COLO829 (cell line): ENCODE results near the gene ZGLP1.
A peak's percentile ranks its signal among the peaks of the same experiment; 100 is the strongest.
"Not testable (repeated sequence)": the region's sequence is repeated elsewhere in the genome, so short reads cannot be mapped to it uniquely, and the experiment has no call there.

ENCODE experiments used
- DNase-seq: peaks from one replicate; pipeline ENCODE4 v3.0.0; 2012; ENCODE audit warnings: low spot score

ZGLP1 gene

DNA sequence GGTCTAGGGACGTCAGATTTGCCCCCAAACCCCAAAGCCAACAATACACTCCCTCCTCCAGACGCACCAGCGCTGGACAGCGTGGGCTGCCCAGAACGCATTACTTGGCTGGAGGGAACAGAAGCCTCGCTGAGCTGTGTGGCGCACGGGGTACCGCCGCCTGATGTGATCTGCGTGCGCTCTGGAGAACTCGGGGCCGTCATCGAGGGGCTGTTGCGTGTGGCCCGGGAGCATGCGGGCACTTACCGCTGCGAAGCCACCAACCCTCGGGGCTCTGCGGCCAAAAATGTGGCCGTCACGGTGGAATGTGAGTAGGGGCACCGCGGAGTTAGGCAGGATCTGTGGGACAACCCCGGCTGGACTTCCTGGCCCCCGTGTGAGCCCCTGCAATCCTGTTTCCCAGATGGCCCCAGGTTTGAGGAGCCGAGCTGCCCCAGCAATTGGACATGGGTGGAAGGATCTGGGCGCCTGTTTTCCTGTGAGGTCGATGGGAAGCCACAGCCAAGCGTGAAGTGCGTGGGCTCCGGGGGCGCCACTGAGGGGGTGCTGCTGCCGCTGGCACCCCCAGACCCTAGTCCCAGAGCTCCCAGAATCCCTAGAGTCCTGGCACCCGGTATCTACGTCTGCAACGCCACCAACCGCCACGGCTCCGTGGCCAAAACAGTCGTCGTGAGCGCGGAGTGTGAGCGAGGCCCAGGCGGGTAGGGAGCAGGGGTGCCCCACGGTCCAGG lies 15.8 kb downstream of the ZGLP1 start:
- no peak for DNase-seq

DNA sequence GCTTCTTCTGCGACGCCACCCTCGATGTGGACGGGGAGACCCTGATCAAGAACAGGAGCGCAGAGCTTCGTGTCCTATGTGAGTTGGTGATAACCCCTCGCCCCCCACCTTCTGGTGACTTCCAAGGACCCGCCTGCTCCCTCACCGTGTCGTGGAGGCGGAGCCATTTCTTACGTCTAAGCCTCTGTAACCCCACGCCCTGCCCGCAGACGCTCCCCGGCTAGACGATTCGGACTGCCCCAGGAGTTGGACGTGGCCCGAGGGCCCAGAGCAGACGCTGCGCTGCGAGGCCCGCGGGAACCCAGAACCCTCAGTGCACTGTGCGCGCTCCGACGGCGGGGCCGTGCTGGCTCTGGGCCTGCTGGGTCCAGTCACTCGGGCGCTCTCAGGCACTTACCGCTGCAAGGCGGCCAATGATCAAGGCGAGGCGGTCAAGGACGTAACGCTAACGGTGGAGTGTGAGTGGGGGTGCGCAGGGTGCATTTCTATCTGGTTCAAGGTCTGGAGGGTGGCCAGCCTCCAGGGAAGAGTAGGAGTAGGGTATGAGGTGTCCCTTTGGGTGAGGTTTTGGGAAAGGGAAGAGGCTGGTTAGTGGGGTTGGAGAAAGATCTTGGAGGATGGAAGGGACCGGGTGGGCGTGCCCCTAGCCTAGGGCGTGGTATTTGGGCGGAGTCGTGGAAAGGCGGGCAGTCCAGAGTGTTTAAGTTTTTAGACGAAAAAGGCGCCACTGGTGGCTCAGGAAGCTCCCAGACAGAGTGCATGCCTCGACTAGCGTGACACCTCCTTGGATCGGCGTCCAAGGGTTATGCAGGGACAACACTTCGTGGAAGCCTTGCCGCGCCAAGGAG lies 16.6 kb downstream of the ZGLP1 start:
- DNase-seq, result no peak

DNA sequence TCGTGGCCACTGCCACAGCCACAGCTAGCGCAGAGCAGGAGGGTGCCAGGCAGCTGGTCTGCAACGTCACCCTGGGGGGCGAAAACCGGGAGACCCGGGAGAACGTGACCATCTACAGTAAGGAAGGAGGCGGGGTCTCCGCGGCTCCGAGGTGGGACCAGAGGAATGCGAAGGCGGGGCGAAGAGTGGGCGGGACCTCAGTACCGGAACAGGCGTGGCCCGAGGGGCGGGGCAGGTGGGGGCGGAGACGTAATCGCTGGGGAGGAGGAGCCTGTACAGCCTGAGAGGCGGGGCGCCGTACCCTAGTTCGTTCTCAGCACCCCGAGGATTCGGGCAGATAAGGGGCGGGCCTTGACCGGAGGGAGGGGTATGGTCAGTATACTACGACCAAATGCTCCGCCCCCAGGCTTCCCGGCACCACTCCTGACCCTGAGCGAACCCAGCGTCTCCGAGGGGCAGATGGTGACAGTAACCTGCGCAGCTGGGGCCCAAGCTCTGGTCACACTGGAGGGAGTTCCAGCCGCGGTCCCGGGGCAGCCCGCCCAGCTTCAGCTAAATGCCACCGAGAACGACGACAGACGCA lies 17.3 kb downstream of the ZGLP1 start:
- peak; percentile 84 for DNase-seq

DNA sequence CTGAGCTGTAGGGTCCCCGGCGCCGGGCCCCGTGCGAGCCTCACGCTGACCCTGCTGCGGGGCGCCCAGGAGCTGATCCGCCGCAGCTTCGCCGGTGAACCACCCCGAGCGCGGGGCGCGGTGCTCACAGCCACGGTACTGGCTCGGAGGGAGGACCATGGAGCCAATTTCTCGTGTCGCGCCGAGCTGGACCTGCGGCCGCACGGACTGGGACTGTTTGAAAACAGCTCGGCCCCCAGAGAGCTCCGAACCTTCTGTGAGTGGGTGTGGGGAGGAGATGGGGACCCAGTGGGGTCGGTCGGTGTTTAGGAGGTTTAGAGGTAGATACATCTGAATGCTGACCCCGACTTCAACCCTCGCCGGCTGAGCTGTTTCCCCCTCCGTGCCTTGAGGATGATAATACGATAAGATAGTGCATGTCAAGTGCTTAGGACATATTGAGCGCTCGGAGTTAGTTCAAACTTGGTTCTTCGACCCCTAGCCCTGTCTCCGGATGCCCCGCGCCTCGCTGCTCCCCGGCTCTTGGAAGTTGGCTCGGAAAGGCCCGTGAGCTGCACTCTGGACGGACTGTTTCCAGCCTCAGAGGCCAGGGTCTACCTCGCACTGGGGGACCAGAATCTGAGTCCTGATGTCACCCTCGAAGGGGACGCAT lies 17.9 kb downstream of the ZGLP1 start:
- DNase-seq, result no peak

DNA sequence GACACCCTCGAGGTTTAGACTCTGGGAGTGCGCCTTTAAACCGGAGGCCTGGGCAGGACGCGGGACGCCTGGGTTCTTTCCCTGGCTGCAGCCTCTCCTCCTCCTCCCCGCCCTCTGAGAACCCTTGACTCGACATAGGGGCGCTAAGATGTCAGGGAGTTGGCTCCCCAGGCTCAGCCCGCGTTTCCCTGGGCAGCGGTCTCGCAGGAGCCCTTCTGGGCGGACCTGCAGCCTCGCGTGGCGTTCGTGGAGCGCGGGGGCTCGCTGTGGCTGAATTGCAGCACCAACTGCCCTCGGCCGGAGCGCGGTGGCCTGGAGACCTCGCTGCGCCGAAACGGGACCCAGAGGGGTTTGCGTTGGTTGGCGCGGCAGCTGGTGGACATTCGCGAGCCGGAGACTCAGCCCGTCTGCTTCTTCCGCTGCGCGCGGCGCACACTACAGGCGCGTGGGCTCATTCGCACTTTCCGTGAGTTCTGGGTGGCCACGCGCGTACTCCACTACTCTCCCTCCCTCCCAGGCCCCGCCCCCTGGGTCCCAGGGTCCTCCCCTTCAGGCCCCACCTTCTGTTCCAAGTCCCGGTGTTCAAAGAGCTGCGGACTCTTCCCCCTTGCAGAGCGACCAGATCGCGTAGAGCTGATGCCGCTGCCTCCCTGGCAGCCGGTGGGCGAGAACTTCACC lies 18.6 kb downstream of the ZGLP1 start:
- no peak for DNase-seq

DNA sequence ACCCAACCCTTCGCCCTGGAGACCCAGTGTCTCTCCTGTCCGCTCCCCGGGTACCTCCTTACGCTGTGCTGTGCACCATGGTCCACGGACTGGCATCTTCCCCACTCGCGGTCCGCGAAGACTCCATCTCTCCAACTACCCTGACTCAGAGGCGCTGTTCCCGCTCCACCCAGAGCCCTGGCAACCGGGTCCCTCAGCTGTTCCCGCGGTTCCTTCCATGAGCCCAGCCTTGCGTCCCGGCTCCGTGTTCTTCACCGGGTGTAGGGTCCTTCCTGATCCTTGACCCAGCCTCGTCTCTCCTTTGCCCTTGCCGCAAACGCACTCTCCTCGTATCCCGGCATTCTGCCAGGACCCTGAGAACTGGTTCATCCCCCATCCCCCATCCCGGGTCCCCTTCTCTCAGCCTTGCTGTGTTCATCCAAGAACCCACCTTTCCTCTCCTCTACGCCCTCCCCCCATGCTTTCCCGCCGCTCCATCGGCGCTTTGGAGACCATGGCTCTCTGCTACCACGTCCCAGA lies 19.2 kb downstream of the ZGLP1 start:
- no peak for DNase-seq

DNA sequence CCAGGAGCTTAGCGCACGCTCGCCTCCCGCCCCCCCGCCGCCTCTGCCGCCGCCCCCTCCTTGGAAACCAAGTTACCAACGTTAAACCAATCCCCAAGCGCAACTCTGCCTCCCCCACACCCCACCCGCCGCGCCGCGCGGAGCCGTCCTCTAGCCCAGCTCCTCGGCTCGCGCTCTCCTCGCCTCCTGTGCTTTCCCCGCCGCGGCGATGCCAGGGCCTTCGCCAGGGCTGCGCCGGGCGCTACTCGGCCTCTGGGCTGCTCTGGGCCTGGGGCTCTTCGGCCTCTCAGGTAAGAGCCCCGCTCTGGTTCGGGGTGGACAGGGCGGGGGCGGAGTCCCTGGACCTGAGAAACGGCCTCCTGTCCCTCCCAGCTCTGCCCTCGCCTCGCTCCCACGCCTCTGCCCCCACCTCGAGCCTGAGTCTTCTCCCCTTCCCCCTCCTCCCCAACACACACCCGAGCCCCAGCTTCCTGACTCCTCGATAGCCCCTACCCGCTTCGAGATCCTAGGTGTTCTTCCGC lies 19.7 kb downstream of the ZGLP1 start, which contains the start of gene ICAM5:
Gene ICAM5, plus strand, starts transcription at position 117 of the 521 bp plus-strand sequence. Its CDS starts 92 bp downstream, at position 209.
- no peak for DNase-seq

DNA sequence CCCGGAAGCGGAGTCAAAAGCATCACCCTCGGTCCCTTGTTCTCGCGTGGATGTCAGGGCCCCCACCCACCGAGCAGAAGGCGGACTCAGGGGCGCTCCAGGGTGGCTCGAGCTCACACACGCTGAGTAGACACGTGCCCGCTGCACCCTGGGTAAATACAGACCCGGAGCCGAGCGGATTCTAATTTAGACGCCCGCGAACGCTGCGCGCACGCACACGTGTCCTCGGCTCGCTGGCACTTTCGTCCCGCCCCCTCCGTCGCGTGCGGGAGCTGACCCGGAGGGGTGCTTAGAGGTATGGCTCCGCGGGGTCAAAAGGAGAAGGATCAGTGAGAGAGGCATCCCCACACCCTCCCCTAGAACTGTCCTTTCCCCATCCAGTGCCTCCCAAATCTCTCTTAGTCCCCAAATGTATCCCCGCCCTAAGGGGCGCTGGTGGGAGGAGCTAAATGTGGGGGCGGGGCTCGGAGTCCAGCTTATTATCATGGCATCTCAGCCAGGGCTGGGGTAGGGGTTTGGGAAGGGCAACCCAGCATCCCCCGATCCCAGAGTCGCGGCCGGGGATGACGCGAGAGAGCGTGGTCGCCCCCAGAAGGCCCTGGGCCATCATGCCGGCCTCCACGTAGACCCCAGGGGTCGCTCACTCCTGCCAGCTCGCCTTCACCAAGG lies 20.3 kb downstream of the ZGLP1 start:
- DNase-seq, result no peak

DNA sequence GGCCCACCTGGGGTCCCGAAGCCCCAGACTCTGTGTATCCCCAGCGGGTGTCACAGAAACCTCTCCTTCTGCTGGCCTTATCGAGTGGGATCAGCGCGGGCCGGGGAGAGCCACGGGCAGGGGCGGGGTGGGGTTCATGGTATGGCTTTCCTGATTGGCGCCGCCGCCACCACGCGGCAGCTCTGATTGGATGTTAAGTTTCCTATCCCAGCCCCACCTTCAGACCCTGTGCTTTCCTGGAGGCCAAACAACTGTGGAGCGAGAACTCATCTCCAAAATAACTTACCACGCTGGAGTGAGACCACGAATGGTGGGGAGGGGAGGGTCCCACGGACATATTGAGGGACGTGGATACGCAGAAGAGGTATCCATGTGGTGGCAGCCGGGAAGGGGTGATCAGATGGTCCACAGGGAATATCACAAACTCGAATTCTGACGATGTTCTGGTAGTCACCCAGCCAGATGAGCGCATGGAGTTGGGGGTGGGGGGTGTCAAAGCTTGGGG lies 20.9 kb downstream of the ZGLP1 start:
- DNase-seq, result no peak

DNA sequence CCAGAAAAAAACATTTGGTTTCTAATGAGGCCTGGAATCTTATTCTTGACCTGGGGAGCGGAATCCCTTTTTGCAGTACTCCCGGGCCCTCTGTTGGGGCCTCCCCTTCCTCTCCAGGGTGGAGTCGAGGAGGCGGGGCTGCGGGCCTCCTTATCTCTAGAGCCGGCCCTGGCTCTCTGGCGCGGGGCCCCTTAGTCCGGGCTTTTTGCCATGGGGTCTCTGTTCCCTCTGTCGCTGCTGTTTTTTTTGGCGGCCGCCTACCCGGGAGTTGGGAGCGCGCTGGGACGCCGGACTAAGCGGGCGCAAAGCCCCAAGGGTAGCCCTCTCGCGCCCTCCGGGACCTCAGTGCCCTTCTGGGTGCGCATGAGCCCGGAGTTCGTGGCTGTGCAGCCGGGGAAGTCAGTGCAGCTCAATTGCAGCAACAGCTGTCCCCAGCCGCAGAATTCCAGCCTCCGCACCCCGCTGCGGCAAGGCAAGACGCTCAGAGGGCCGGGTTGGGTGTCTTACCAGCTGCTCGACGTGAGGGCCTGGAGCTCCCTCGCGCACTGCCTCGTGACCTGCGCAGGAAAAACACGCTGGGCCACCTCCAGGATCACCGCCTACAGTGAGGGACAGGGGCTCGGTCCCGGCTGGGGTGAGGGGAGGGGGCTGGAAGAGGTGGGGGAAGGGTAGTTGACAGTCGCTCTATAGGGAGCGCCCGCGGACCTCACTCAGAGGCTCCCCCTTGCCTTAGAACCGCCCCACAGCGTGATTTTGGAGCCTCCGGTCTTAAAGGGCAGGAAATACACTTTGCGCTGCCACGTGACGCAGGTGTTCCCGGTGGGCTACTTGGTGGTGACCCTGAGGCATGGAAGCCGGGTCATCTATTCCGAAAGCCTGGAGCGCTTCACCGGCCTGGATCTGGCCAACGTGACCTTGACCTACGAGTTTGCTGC lies 22.5 kb downstream of the ZGLP1 start, which contains the start of gene ICAM4:
Gene ICAM4, plus strand, starts transcription at position 153 of the 935 bp plus-strand sequence. Its CDS starts 58 bp downstream, at position 211.
- DNase-seq, result no peak

DNA sequence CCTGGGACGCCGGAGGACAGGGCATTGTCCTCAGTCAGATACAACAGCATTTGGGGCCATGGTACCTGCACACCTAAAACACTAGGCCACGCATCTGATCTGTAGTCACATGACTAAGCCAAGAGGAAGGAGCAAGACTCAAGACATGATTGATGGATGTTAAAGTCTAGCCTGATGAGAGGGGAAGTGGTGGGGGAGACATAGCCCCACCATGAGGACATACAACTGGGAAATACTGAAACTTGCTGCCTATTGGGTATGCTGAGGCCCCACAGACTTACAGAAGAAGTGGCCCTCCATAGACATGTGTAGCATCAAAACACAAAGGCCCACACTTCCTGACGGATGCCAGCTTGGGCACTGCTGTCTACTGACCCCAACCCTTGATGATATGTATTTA lies 24.2 kb downstream of the ZGLP1 start:
- DNase-seq, result no peak

DNA sequence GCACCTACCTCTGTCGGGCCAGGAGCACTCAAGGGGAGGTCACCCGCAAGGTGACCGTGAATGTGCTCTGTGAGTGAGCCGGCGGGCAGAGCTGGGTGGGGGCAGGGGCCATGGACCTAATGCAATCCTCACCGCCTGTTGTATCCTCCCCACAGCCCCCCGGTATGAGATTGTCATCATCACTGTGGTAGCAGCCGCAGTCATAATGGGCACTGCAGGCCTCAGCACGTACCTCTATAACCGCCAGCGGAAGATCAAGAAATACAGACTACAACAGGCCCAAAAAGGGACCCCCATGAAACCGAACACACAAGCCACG lies 24.7 kb downstream of the ZGLP1 start:
- DNase-seq, result no peak

DNA sequence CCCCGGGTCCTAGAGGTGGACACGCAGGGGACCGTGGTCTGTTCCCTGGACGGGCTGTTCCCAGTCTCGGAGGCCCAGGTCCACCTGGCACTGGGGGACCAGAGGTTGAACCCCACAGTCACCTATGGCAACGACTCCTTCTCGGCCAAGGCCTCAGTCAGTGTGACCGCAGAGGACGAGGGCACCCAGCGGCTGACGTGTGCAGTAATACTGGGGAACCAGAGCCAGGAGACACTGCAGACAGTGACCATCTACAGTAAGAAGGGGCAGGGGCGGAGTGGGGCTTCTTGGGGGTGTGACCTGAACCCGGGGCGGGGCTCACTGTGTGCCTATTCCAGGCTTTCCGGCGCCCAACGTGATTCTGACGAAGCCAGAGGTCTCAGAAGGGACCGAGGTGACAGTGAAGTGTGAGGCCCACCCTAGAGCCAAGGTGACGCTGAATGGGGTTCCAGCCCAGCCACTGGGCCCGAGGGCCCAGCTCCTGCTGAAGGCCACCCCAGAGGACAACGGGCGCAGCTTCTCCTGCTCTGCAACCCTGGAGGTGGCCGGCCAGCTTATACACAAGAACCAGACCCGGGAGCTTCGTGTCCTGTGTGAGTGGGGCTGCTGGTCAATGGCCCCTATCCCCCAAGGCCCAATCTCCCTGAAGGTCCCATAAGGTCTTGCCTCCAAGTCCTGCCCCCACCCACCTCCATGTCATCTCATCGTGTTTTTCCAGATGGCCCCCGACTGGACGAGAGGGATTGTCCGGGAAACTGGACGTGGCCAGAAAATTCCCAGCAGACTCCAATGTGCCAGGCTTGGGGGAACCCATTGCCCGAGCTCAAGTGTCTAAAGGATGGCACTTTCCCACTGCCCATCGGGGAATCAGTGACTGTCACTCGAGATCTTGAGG lies 25.3 kb downstream of the ZGLP1 start:
- no peak for DNase-seq

DNA sequence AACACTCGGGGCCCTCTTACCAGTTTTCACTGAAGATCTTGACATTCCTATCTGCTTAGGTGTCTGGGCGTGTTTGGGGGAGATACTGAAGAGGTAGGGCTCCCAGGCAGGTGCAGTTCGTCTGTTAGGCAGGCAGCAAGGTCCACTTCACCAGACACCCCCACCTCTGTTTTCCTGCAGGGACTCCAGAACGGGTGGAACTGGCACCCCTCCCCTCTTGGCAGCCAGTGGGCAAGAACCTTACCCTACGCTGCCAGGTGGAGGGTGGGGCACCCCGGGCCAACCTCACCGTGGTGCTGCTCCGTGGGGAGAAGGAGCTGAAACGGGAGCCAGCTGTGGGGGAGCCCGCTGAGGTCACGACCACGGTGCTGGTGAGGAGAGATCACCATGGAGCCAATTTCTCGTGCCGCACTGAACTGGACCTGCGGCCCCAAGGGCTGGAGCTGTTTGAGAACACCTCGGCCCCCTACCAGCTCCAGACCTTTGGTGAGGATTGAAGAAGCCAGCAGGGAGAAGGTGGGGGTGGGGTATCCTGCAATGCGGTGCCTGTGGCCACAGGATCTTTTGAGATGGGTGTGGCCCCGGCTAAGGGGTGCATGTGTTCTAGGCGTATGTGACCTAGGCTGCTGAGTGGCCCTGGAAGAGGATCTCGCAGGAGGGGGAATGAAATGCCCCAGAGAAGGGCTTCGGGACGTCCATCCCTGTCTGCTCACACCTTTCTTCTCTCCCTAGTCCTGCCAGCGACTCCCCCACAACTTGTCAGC lies 26.1 kb downstream of the ZGLP1 start:
- no peak for DNase-seq

DNA sequence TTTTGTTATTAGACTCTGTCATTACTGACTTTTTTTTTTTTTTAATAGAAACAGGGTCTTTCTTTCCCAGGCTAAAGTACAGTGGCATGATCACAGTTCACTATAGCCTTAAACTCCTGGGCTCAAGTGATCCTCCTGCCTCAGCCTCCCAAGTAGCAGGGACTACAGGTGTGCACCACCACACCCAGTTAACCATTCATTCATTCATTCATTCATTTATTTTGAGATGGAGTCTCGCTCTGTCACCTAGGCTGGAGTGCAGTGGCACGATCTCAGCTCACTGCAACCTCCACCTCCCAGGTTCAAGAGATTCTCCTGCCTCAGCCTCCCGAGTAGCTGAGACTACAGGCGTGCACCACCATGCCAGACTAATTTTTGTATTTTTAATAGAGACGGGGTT lies 27.6 kb downstream of the ZGLP1 start:
- DNase-seq, result not testable (repeated sequence)

DNA sequence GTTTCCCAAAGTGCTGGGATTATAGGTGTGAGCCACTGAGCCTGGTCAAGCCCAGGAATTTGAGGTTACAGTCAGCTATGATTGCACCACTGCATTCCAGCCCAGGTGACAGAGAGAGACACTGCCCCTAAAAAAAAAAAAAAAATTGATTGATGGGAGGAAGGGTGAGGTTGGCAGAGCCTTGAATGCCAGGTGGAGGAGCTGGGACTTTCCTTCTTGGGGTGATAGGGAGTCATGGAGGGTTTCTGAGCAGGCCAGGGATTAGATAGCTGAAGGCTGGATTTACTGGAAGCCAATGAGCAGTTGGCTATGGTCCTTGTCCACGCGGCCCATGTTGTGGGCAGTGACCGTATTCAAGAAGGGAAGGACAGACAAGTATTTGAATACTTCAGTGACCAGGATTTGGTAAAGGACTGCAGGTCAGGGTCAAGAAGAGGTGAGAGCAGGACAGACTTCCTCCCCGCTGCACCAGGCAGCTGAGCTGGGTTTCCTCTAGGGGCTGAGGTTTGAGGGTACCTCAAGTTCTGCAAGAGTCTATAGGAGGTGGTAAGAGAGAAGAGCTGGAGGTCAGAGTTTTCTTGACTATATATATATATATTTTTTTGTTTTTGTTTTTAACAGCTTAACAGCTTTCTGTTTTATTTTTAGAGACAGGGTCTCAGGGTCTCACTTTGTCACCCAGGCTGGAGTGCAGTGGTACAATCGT lies 29.7 kb downstream of the ZGLP1 start:
- DNase-seq, result no peak

DNA sequence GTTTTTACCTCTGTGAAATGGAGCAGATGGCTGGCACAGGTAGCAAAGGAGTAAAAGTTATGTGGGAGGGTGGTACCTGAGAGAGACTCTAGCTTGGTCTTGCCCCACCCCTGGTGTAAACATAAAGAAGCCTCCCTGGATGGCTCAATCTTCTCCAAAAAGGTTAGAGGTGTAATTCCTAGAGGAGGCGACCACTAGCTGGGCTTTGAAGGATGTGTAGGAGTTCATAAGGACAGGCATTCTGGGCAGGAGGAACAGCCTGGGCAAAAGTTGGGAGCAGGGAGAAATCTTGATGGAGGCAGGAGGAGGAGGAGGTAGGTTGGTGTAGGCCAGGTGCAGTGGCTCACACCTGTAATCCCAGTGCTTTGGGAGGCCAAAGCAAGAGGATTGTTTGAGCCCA lies 30.7 kb downstream of the ZGLP1 start:
- no peak for DNase-seq
